Stimulated activated naive B cell treated with anti-CD40 and anti-IgM and Interleukin-4, amounts not matched to agents 10 μg/mL and 1 μg/mL and 100 μg/mL, for 72 hours (primary cell): ENCODE results near the gene MED10.

ENCODE experiments used
- ATAC-seq, 2 donors: fragments of 150-1000 bp; cut with Tn5 transposase; replicated peaks; 2 replicates each; pipeline ENCODE4 v1.10.0; 2021; ENCODE audit warnings: moderate library complexity in 1 of 2
- DNase-seq: peaks from one replicate; pipeline ENCODE4 v3.0.0; 2021
- H3K27ac Mint-ChIP-seq: one replicate; pipeline ENCODE4 v1.8.0; 2022; ENCODE audit warnings: mild to moderate bottlenecking, mixed read lengths
- H3K27me3 Mint-ChIP-seq, 2 donors: one replicate each; pipeline ENCODE4 v1.8.0; 2022; ENCODE audit warnings: mixed read lengths in 2 of 2
- H3K36me3 Mint-ChIP-seq, 2 donors: one replicate each; pipeline ENCODE4 v1.8.0; 2022; ENCODE audit warnings: mixed read lengths in 2 of 2, mild to moderate bottlenecking in 1 of 2
- H3K4me1 Mint-ChIP-seq, 2 donors: one replicate each; pipeline ENCODE4 v1.8.0; 2022; ENCODE audit warnings: mixed read lengths in 2 of 2, mild to moderate bottlenecking in 1 of 2
- H3K4me3 Mint-ChIP-seq, 2 donors: one replicate each; pipeline ENCODE4 v1.8.0; 2022; ENCODE audit warnings: mild to moderate bottlenecking in 2 of 2, mixed read lengths in 2 of 2, moderate library complexity in 1 of 2
- H3K9me3 Mint-ChIP-seq, 2 donors: one replicate each; pipeline ENCODE4 v1.8.0; 2022; ENCODE audit warnings: mixed read lengths in 2 of 2, mild to moderate bottlenecking in 1 of 2

Gene MED10

DNA sequence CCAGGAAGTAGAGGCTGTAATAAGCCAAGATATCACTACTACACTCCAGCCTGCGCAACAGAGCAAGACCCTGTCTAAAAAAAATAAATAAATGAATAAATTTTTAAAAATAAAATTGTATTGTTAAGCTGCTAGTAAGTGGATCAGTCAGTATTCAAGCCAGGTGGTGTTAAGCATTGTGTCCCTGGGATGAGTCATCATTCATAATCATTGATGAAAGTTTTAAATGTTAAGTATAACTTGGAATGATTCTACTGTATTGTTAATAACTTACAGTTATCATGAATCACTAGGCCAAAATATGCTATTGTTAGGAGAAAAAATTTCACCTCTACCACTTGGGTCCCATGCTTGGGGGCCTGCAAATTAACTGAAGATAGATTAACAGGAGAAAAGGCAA lies 38.2 kb downstream of the MED10 start:
- ATAC-seq (no peak), DNase-seq (no peak)
- H3K4me1 Mint-ChIP-seq = no peaks in the 10 kb centered on the region
- no peaks in the 10 kb centered on the region for H3K27me3 Mint-ChIP-seq
- H3K4me3 Mint-ChIP-seq = no peak overlapping the region
- no peak overlapping the region for H3K27ac Mint-ChIP-seq
- no peaks in the 10 kb centered on the region for H3K9me3 Mint-ChIP-seq
- peaks cover 4 to 15% of the 10 kb centered on the region in 2 donors for H3K36me3 Mint-ChIP-seq

DNA sequence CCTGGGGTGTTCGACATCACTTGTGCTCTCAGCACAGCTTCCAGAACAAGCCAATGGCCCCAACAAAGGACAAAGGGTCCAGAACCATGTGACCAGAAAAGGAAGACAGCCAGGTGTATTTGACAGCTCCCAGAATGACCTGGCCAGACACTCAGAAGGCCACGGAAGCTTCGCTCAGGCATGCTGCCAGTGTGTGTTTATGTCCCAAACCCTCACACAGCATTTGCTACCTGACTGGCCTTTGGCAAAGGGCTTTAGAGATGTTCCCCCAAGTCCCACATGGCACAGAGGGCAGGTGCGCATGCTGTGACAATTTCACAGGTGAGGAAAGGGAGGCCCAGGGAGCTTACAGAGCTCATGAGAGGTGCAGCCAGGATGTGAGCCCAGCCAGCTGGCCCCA lies 39.5 kb downstream of the MED10 start:
- H3K36me3 Mint-ChIP-seq = peaks cover 15 to 23% of the 10 kb centered on the region in 2 donors
- H3K27me3 Mint-ChIP-seq = no peaks in the 10 kb centered on the region
- no peaks in the 10 kb centered on the region for H3K9me3 Mint-ChIP-seq
- H3K4me3 Mint-ChIP-seq = no peak overlapping the region
- DNase-seq = no peak
- H3K27ac Mint-ChIP-seq = no peak overlapping the region
- ATAC-seq = no peak
- H3K4me1 Mint-ChIP-seq = no peaks in the 10 kb centered on the region

DNA sequence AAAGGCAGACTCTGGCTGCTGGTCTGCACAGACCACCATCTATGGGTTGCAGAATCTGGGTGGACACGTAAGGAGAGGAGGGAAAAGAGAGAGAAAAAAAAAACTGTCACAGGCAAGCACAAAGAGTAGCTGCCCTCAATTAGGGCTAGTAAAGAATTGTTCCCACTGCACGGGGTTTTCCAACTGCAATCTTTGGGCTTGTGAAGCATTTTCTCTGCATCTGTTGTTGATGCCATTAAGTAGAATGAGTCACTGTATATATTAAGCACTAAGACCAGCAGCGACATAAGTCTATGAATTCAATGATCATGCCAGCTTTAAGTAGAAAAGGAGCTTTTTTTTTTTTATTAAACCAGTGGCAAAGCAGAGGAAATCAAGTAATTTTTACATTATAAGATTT lies 40.2 kb downstream of the MED10 start:
- H3K27me3 Mint-ChIP-seq = no peaks in the 10 kb centered on the region
- H3K27ac Mint-ChIP-seq = no peak overlapping the region
- peaks cover 17 to 31% of the 10 kb centered on the region in 2 donors for H3K36me3 Mint-ChIP-seq
- no peak overlapping the region for H3K4me3 Mint-ChIP-seq
- H3K9me3 Mint-ChIP-seq = no peaks in the 10 kb centered on the region
- no peak for ATAC-seq
- no peaks in the 10 kb centered on the region for H3K4me1 Mint-ChIP-seq
- DNase-seq = no peak

DNA sequence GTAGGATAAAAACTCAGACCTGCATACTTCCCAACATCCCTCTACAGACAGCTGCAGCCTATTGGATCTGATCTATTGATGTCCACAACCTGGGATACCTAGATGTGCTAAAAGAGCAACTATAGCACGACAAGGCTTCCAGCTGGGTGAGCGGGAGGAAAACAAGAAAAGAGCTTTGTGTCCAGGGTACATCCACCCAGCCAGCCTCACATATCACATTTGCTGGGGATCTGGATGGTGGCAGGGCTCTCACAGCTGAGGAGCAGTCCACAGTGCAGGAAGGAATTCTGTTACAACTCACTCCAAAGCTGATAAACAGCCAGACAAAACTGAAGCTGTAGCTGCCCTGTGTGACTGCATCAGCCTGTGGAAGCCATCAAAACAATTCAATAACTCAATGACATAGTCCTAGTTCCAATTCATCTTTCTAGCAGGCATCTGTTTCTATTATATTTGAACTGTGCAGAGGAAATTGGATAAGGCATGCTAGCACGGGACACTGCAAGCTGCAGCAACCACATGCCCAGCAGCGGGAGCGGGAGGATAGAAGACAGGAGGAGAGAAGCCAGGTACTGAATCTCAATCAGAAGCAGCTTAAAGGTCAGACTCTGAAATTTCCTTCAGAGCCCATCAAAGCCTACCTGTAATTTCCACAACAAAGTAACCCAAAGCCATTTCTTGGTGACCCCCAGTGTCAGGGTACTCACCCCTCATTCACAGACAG lies 45.0 kb downstream of the MED10 start:
- Mint-ChIP-seq H3K4me1 (no peaks in the 10 kb centered on the region), H3K36me3 (peaks cover 37 to 62% of the 10 kb centered on the region in 2 donors), H3K9me3 (peaks cover 14 to 15% of the 10 kb centered on the region in 2 donors), H3K27me3 (no peaks in the 10 kb centered on the region), H3K4me3 (no peak overlapping the region), H3K27ac (no peak overlapping the region)
- no peak for DNase-seq
- no peak for ATAC-seq

DNA sequence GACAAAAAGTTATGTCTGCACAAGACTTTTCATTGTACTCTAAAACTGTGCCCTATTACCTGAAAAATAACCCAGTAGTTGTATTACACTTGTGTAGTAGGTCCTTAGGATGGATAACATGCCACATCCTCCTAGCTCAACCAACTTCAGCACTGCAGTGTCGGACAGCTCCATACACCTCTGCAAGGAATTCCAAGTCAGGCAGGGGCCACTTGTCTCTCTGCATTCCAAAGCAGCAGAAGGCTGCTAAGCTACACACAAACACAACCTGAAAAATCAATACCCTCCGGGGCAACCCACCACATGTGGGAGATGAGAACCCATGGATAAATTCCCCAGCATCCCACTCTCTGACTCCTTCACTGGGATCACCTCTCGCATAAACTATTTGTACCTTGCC lies 50.2 kb downstream of the MED10 start:
- DNase-seq (no peak), ATAC-seq (no peak)
- Mint-ChIP-seq H3K4me1 (no peaks in the 10 kb centered on the region), H3K36me3 (peaks cover 20 to 38% of the 10 kb centered on the region in 2 donors), H3K27ac (no peak overlapping the region), H3K4me3 (no peak overlapping the region), H3K27me3 (no peaks in the 10 kb centered on the region), H3K9me3 (peaks cover 15 to 16% of the 10 kb centered on the region in 2 donors)

DNA sequence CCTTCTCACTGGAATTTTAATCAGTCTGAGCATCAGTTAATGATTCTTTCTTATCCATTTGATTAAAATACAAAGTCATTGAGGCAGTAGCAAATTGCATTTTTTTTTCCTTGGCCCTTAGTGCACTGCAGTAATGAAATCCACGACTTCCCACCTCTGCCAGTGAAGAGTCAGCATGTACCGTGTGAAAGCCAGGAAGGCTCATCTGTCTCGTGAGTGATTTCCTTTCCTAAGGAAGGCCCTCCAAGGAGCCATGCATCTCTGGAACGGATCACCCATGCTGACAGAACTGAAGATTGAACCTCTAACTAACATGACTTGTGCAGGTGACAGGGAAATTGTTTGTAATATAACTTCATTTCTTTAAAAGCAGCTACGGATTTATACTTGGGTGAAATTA lies 51.6 kb downstream of the MED10 start:
- no peak overlapping the region for H3K27ac Mint-ChIP-seq
- peaks cover 16 to 30% of the 10 kb centered on the region in 2 donors for H3K36me3 Mint-ChIP-seq
- no peak overlapping the region for H3K4me3 Mint-ChIP-seq
- DNase-seq (no peak), ATAC-seq (no peak)
- no peaks in the 10 kb centered on the region for H3K4me1 Mint-ChIP-seq
- peaks cover 13 to 15% of the 10 kb centered on the region in 2 donors for H3K9me3 Mint-ChIP-seq
- no peaks in the 10 kb centered on the region for H3K27me3 Mint-ChIP-seq

DNA sequence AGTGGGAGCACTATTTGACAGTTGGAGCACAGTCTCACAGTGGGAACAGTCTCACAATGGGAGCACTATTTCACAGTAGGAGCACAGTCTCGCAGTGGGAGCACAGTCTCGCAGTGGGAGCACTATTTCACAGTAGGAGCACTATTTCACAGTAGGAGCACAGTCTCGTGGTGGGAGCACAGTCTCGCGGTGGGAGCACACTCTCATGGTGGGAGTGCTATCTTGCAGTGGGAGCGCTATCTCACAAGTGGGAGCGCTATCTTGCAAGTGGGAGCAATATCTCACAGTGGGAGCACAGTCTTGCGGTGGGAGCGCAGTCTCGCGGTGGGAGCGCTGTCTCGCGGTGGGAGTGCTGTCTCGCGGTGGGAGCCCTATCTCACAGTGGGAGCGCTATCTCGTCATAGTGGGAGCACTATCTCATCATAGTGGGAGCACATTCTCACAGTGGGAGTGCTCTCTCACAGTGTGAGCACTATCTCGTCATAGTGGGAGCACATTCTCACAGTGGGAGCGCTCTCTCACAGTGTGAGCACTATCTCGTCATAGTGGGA lies 56.1 kb downstream of the MED10 start:
- ATAC-seq (no peak), DNase-seq (no peak)
- Mint-ChIP-seq H3K36me3 (peaks cover 4 to 8% of the 10 kb centered on the region in 2 donors), H3K4me1 (no peaks in the 10 kb centered on the region), H3K27ac (no peak overlapping the region), H3K4me3 (no peak overlapping the region), H3K27me3 (no peaks in the 10 kb centered on the region), H3K9me3 (peaks cover 2 to 7% of the 10 kb centered on the region in 2 donors)
